HG03064 (cell line): ENCODE measurements around the gene PPM1H.
"Not testable (repeated sequence)": the region's sequence is repeated elsewhere in the genome, so short reads cannot be mapped to it uniquely, and the experiment has no call there.

Experiments
- ATAC-seq: cut with Tn5 transposase; IDR thresholded peaks from one replicate; pipeline ENCODE4 v1.9.1; 2021; ENCODE audit warnings: low read depth; ENCODE audit not compliant: unreplicated experiment

PPM1H gene

DNA sequence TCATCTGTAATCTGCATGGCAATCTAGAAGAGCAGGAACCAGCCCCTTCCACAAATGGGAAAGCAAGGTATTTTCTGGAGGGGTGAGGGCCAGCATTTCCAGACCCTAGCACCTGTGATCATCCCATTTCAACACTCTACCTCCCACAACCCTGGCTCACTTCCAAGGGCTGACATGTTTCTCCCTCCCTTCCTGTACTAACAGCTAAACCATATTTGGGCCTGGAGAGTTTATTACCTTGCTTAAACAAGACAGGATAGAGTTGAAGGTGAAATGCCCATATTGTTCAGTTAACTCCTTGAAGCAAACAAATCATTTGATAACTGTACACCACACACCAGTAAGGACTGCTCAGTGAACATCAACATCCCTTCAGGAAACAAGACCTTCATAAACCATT, 158.4 kb downstream of the PPM1H start:
- no peak for ATAC-seq

DNA sequence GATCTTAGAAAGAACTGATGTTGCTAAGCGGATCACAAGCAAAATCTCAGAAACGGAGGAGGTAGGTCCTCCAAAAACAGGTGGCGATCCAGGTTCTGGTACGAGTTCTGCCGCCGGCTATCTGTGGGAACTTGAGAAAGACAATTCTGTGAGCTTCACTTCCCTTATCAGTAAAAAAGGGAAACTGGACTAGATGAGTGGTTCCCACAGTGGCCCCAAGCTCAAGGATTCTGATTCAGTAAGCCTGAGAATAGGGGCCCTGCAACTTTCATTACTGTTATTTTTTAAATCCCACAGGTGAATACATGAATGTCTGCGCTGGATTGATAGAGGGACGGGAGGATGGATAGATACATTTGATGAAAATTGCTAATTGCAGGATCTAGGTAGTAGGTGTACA, 160.2 kb downstream of the PPM1H start:
- no peak for ATAC-seq

DNA sequence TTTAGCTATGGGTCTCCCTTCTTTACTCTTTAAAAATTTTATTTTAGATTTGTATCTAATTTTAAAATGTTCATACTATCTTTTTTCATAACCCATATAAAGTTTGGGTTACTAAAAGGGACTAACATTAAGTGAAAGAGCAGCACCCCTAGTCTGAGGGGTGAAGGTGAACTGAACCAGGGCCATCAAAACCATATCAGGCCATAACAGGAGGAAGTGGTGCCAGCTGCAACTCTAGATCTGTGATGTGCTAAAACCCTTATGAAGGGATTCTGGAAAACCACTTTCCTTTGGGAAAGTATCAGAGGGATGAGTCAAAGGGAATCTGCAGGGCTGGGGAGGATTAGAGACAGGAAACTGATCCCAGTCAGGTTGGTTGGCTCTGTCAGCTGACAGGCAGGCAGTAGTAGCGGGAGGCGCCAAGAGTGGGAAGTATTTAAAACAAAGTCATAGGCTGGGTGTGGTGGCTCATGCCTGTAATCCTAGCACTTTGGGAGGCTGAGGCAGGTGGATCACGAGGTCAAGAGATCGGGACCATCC, 162.5 kb downstream of the PPM1H start:
- no peak for ATAC-seq

DNA sequence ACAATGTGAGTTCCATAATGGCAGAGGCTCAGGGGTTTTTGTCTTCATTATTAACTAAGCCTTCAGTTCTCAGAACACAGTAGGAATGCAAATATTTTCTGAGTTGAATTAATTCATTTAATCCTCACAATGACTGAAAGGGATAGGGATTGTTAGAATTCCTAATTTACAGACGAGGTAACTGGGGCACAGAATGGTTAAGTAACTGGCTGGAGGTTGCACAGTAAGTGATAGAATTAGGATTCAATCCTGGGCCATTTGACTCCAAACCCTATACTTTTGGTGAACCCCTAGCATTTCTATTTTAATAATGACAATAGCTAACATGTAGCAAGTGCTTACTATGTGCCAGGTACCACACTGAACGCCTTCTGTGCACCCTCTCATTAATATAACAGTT, 163.1 kb downstream of the PPM1H start:
- ATAC-seq = no peak

DNA sequence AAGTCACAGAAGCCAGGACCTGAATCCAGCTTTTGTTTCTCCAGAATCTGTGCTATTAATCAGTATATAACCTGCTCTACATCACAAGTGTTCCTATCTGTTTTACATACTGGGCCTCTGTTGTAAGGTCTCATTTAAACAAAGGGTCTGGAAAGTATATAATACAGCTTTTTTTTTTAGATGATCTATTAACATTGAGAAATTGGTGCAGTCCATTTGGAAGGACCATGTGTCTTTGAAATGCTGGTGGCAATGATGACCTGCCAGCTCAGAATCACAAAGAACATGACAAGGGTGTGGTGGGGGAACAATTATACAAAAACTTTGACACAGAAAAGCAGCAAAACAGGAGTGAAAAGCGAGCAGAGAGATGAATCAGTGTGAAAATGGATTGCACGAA, 164.6 kb downstream of the PPM1H start:
- ATAC-seq = no peak

DNA sequence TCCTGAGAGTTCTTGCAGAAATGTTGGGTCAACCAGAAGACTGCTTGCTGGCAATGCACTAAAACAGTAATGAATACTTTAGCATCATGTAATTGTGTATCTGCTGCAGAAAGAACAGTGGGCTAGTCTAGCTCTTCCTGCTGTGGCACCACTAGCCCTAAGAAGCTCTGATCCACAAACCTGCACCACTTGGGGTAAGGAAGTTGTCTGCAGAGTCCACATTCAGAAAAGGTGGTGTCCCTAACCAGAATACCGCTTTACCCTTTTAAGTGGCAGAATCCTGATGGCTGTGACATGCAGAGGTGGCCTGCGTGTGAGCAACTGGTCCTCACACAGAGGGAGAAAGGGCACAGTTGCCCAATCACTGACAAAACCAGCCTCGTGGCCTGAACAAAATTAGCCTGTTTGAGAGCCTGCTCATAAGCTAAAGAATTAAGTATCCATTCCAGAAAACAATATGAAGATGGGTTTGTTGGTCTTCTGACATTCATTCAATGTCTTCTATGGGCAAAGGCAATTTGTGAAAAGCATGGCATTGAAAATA, 165.8 kb downstream of the PPM1H start:
- ATAC-seq = no peak

DNA sequence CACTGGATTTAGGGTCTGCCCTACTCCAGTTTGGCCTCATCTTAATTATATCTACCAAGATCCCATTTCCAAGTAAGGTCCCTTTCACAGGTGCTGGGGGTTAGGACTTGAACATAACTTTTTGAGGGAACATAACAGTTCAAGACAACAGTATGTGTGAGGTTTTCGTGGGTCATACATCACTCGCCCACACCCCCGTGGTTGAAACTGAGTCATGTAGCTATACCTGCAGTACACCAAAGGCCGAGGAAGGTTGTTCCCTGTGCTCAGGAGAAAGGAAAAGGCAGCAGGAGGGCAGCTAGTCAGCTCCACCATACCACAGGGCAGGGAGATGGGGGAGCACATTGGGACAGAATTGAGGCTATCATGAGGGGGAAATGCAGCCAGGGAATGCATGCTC, 167.0 kb downstream of the PPM1H start:
- no peak for ATAC-seq

DNA sequence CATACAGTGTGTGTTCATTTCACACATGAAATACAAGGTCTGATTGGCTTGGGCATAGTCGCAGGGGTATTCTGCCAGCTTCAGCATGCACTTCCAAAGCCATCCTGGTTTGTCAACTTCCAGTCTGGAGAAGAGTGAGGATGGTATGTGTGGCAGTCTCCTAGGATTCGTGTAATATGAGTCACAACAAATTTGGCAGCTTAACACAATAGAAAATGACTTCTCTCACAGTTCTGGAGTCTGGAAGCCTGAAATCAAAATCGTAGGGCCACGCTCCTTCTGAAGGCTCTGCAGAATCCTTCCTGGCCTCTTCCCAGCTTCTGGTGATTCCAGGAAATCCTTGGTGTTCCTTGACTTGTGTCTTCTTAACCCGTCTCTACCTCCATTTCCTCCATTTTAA, 167.5 kb downstream of the PPM1H start:
- no peak for ATAC-seq

DNA sequence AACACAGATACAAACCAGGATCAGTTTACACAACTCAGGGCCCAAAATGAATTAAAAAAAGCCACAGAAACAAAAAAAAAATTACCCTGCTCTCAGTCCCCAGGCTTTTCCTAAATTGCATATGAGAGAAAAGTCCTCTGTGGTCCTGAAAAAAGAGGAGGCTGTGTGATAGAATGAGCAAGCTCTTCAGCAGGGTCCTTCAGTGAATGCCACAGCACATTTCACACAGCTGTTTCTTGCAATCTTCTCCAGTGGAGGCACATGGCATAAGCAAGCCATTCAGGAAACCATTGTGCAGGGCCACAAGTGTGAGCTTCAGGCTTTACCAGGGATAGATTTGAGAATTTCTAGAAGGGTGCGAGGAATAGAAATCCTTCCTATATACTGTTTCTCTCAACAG, 168.5 kb downstream of the PPM1H start:
- no peak for ATAC-seq

DNA sequence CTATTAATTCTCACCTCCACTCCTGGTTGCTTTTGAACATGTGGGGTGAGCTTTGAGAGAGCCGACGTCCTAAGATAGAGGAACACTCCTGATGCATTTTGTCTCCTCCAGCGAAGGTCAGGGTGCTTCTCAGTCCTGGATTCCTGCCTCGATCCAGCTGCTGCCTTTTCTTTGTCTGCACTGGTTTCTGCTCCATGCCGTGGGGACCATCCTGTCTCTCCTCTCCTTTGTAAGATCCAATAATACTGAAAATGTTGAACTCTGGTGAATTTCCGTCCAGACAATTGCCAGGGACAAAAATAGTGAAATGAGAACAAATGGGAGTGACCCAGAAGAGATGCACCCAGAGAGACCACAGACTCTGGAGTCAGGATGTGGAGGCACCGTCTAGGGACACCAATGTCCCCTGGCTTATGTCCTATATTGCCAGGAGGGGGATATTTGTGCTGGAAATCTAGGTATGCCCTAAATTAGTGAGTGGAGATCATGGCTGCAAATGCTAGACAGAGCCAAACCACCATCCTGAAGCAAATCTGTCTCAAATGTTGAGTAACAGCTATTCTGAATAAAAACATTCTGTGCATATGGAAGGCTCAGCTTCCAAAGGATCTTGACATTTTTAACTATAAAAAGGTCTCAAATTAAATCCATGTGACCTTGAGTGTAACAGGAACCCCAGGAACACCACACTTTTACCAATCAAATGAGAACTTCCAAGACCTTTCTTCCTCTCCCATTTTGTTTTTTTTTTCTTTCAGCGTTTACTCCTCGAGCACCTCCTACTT, 170.9 kb downstream of the PPM1H start:
- no peak for ATAC-seq

DNA sequence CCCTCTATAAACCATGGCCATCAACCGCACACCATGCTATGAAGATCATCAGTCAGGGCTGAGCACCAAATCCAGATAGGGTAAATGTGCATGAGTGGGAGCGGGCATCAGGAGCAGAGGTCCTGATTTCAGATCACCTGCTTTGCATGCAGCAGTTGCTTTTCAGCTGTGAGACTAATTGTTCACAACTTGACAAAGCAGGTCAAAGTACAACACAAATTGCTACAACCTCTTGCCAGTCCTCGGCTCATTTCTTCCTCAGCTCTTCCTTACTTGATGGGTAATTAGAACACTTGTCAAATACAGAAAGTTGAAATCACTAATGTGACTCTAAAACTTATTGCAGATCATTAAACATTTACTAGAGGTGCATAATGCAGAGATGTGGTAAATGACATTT, 171.6 kb downstream of the PPM1H start:
- ATAC-seq = no peak

DNA sequence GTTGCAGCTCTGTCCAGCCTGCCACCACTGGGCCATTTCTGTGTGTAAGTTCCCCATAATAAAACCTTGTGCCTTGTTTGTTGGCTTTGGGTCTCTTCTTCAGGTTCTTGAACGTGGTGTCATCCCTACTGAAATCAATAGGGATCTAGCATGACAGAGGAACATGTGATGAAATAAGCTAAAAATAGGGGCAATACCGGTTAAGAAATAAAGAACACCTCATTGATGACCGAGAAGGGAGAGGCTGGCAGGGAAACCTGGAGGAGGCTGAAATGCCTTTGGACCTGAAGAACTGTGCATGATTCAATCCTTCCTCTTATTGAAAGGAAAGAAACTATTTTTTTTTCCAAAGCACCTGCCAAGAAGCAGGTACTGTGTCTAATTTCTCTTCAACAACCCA, 172.3 kb downstream of the PPM1H start:
- ATAC-seq = no peak

DNA sequence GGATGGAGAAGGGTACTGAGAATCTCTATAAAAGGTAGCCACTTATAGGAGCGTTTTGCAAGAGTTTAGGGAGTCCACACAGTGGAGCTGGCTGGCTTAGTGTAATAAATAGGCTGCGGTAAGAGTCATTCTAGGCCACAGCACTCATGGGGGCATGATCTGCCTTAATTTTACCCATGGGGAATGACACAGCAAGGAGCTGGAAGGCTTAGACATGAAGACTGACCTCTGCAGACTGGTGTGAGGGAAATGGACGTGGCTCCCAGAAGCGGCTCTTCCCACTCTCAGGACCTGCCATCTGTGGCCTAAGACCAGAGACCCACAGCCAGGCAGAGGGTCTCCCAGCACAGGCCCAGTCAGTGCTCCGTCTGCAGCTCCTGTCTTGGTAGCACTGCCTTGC, 173.3 kb downstream of the PPM1H start:
- no peak for ATAC-seq

DNA sequence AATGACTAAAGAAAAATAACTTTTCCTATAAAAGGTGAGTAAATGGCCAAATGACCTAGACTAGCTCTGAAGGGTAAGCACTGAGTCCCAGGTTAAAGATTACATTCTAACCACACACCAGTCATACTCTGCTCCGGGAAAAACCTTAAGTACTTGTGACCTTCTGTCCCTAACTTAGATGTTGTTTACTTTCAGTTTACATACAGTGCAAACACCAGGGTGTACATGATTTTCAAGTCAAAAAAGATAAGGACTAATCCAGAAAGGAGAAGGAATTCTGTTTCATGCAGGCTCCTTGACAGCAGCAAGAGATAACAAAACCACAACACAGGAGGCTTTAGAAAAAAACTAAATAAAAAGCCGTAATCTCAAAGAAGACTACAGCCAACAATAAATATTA, 174.2 kb downstream of the PPM1H start:
- no peak for ATAC-seq

DNA sequence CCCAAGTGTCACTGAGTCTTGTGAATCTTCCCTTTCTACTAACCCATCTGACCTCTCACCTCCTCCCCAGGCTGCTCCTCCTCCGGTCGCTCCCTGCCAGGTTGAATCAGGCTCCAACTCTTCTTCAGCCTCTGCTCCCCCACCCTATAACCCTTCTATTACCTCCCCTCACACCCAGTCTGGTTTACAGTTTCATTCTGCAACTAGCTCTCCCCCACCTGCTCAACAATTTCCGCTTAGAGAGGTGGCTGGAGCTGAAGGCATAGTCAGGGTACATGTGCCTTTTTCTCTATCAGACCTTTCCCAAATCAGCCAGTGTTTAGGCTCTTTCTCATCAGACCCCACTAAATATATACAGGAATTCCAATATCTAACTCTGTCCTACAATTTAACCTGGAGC, 174.6 kb downstream of the PPM1H start:
- not testable (repeated sequence) for ATAC-seq

DNA sequence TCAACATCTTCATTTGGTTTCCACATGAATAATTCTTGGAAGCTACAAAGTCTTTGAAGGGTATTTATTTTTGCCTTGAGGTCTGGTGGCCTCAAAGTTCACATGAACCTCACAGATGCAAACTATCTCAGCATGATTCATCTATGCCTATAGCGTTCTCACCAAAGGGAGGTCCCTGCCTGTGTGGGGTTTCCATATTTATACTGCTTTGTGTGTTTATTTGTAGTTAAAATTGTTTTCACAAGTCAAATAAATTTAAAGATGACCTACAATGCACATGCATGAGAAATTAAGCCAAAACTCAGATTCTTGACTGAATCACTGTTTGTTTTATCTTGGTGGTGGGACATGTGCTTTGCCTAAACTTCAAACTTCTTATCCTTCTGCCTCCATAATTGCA, 176.7 kb downstream of the PPM1H start:
- ATAC-seq = no peak

DNA sequence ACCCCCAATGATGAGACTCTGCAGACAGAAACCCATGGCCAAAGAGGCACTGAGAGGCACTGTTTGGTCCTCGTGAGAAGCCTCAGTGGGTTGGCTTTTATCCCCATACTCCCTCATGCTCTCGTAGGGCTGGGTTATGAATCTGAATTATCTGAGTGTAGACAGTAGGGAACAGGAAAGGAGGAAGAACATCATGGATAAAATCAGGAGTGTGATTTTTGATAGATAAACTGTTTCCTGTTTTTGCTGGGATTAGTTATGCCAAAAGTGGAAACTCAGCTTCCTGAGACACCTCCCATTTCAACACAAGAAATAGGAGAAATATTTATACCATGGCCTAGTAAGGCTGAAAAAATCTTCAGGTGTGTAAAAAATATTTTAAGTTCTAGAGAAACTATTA, 177.9 kb downstream of the PPM1H start:
- ATAC-seq = no peak

DNA sequence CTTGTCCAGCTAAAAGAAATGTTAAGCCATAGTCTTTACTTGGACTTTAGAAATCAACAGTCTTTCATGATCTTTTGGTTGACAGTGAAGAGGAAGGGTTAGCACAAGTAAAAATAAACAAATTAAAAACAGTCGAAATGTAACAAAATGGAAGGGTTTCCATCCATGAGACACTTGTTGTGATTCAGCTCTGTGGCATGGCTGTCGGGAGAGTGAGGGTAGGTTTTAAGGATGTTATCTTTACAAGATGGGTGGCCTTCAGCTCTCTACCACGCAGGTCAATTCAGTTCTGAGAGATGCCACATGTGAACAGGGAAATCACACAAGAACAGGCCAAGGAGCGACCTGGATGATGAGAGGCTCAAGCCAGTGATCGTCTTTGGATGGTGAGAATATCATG, 180.2 kb downstream of the PPM1H start:
- ATAC-seq = no peak

DNA sequence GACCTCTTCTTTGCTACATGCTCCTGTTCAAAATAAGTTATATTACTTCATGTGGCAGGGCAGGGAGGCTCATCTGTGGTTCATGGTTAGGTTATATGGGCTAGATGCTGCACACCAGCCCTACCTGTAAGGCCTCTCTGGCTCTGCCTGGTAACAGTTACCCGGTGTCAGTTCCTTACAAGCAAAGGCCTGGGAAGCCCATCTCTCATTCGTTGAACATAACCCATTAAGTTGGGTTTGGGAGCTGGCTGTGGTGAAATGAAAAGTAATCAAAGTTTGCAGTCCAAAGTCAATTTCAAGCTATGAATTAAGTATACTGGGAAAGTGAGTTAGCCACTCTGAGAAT, 183.2 kb downstream of the PPM1H start:
- ATAC-seq = no peak

DNA sequence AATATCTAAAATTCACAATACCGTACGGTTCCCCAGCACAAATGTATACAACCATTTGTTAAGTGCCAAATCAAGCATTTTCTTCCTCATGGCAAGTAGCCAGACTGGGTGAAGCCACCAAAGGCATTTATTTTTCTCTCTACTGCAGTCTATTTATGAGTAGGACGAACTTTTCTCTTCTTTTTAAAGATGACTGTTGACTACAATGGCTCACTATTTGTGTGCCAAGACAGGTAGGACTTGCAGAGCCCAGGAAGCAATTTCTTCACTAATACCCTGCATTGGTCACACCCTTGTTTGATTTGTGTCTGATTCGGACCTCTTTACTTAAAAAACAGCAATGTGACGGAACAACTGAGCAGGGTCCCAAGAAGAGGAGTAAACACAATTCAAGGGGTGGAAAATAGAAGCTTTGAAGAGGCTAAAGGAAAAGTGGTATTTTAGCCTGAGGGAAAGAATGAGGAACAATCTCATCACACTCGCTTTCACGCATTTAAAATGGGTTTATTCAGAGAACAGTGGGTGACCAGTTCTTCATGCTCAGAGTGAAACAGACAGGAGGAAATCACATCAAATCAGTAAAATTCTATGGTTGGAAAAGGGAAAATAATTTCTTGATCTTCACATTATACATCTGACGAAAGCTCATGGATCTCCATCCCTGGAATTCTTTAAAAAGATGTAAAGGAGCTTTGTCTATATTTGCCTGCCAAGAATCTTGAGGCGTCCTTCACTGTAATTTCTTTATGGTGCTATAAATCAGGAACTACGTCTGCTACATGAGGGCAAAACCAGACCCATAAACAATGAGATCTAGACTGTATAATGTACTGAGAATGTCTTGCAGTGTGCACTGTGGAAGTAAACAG, 183.8 kb downstream of the PPM1H start:
- ATAC-seq = no peak

DNA sequence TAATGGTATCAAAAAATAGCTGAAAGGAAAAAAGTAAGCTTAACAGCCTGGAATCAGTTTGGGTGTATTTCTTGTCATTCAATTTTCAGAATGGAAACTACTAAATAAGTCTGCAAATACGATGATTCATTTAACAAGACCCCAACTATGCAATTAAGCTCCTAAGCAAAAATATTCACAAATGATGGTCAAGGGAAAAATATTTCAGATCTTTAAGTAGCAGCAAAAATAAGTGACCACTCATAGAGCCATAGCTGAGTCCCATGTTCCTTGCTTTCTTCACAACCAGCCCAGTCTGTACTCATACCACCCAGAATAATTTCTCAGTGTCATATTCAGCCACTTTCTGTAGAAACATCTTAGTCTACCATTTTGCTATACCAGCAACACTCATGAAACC, 185.4 kb downstream of the PPM1H start:
- ATAC-seq = no peak
